HCT116 (cell line): Measurements from ENCODE around the gene UBE2M. TPM values are rescaled to one million over a fixed set of nuclear protein-coding genes. Genes with fewer than 3 reads are reported as not detected.

Experiments used
- ATAC-seq: fragments of 200-7000 bp; cut with Tn5 transposase; 2 replicates; pipeline ENCODE4 v1.9.1; 2020; ENCODE audit warnings: mild to moderate bottlenecking, moderate library complexity
- BruUV-seq: library from RNA; stranded (reverse); fragments of 400-500 nt; replicated peaks from 2 replicates; lab custom pipeline; 2021; lab: Mats Ljungman, UMichigan
- CTCF ChIA-PET: fragments of 300-600 bp; sonication (Branson Sonifier 250); formaldehyde crosslinking; loops from one replicate; lab custom pipeline; 2021; ENCODE audit warnings: antibody characterized with exemption; lab: Charles Lee
- POLR2A ChIA-PET: fragments of 300-600, 350-600 bp; sonication (Branson Sonifier 250); formaldehyde crosslinking; loops from one replicate; lab custom pipeline; 2021; ENCODE audit warnings: antibody characterized with exemption; lab: Charles Lee
- RAD21 ChIA-PET, 2 experiments: fragments of 300-600 bp; sonication (Branson Sonifier 250); formaldehyde crosslinking; loops; one replicate each; lab custom pipeline; 2023; ENCODE audit warnings: low total read pairs in 2 of 2; ENCODE audit not compliant: uncharacterized antibody in 2 of 2, unreplicated experiment in 2 of 2, low non-redundant PET in 1 of 2; lab: Charles Lee
- DNase-seq: peaks from one replicate; pipeline ENCODE4 v3.0.0-alpha.2; 2010; ENCODE audit warnings: low read depth, low spot score
- H2AFZ ChIP-seq: fragments of 200-600 bp; shearing (Covaris generic), sonication (generic); 2 replicates; pipeline ENCODE4 v1.6.1; 2017; ENCODE audit warnings: low read depth, mixed run types, mixed read lengths, antibody characterized with exemption, low read length; ENCODE audit not compliant: poor library complexity, severe bottlenecking
- H3K27ac ChIP-seq: 2 replicates; pipeline ENCODE4 v1.5.1; 2012; ENCODE audit warnings: low read depth, low read length
- H3K27me3 ChIP-seq: fragments of 200-600 bp; sonication (generic); 2 replicates; pipeline ENCODE4 v1.6.1; 2016; ENCODE audit warnings: mixed run types, low read length, mixed read lengths; ENCODE audit not compliant: insufficient read depth
- H3K36me3 ChIP-seq, 2 experiments: fragments of 200-500 bp in 1 of 2; fragments of 200-600 bp in 1 of 2; sonication (Bioruptor generic) in 1 of 2; sonication (generic) in 1 of 2; 2 replicates each; pipeline versions ENCODE4 v1.5.1 to v1.6.1; 2014 to 2016; ENCODE audit warnings: low read length in 2 of 2, inconsistent platforms in 1 of 2, mixed read lengths in 1 of 2, mixed run types in 1 of 2; ENCODE audit not compliant: insufficient read depth in 2 of 2, control insufficient read depth in 1 of 2
- H3K4me1 ChIP-seq, 2 experiments: fragments of 200-600 bp in 1 of 2; sonication (generic) in 1 of 2; 2 replicates each; pipeline versions ENCODE4 v1.5.1 to v1.6.1; 2012 to 2017; ENCODE audit warnings: low read length in 2 of 2, inconsistent platforms in 1 of 2, mild to moderate bottlenecking in 1 of 2, mixed read lengths in 1 of 2, mixed run types in 1 of 2, moderate library complexity in 1 of 2; ENCODE audit not compliant: insufficient read depth in 2 of 2, control insufficient read depth in 1 of 2
- H3K4me2 ChIP-seq: fragments of 200-600 bp; sonication (generic); 2 replicates; pipeline ENCODE4 v1.6.1; 2017; ENCODE audit warnings: mixed run types, low read length, mixed read lengths
- H3K4me3 ChIP-seq, 2 experiments: fragments of 200-600 bp in 1 of 2; sonication (generic) in 1 of 2; replicated peaks in 1 of 2; 2 replicates each; pipeline ENCODE4 v1.5.1; 2011 to 2016; ENCODE audit warnings: low read length in 2 of 2, control low read depth in 1 of 2, low read depth in 1 of 2, mild to moderate bottlenecking in 1 of 2, mixed read lengths in 1 of 2, mixed run types in 1 of 2
- H3K79me2 ChIP-seq: fragments of 200-600 bp; sonication (generic); 2 replicates; pipeline ENCODE4 v1.6.1; 2017; ENCODE audit warnings: mild to moderate bottlenecking, mixed run types, low read length, moderate library complexity, mixed read lengths; ENCODE audit not compliant: insufficient read depth
- H3K9ac ChIP-seq: fragments of 200-600 bp; sonication (generic); 2 replicates; pipeline ENCODE4 v1.6.1; 2016; ENCODE audit warnings: low read length, mixed read lengths
- H3K9me2 ChIP-seq: fragments of 200-600 bp; sonication (generic), shearing (Covaris generic); 2 replicates; pipeline ENCODE4 v1.6.1; 2017; ENCODE audit warnings: mixed run types, mild to moderate bottlenecking, moderate library complexity; ENCODE audit not compliant: insufficient read depth
- H3K9me3 ChIP-seq, 2 experiments: fragments of 200-500 bp in 1 of 2; fragments of 200-600 bp in 1 of 2; sonication (Bioruptor generic) in 1 of 2; sonication (generic) in 1 of 2; 2 replicates each; pipeline ENCODE4 v1.6.1; 2014 to 2017; ENCODE audit warnings: low read length in 2 of 2, mixed read lengths in 2 of 2, inconsistent platforms in 1 of 2, low read depth in 1 of 2, mild to moderate bottlenecking in 1 of 2, mixed run types in 1 of 2, moderate library complexity in 1 of 2; ENCODE audit not compliant: control insufficient read depth in 1 of 2, insufficient read depth in 1 of 2
- H4K20me1 ChIP-seq: fragments of 200-600 bp; sonication (generic), shearing (Covaris generic); 2 replicates; pipeline ENCODE4 v1.6.1; 2017; ENCODE audit warnings: mixed run types, mild to moderate bottlenecking, moderate library complexity; ENCODE audit not compliant: insufficient read depth
- CTCF ChIP-seq, 3 experiments: fragments of 200-600 bp in 1 of 3; sonication (generic) in 1 of 3; IDR thresholded peaks in 2 of 3; conservative IDR thresholded peaks in 1 of 3; 2 replicates each; pipeline ENCODE4 v1.5.1; 2012 to 2017; ENCODE audit warnings: low read depth in 2 of 3, low read length in 2 of 3, antibody characterized with exemption in 1 of 3, borderline replicate concordance in 1 of 3, control low read depth in 1 of 3, mild to moderate bottlenecking in 1 of 3, mixed read lengths in 1 of 3, mixed run types in 1 of 3, moderate library complexity in 1 of 3; ENCODE audit not compliant: insufficient read depth in 1 of 3
- EZH2phosphoT487 ChIP-seq: fragments of 200-600 bp; IDR thresholded peaks from 2 replicates; pipeline ENCODE4 v1.6.1; 2018; ENCODE audit warnings: antibody characterized with exemption, borderline replicate concordance
- SRF ChIP-seq: IDR thresholded peaks from 2 replicates; pipeline ENCODE4 v1.6.1; 2012; ENCODE audit warnings: low read depth
- YY1 ChIP-seq: IDR thresholded peaks from 2 replicates; pipeline ENCODE4 v1.6.1; 2011; ENCODE audit warnings: low read length, low read depth, moderate library complexity, mild to moderate bottlenecking; ENCODE audit not compliant: insufficient replicate concordance; ENCODE audit errors: extremely low read depth
- intact Hi-C: fragments of 100-400 bp; cut with micrococcal nuclease; formaldehyde crosslinking; loops from 2 replicates; pipeline ENCODE4 v1.10.0; 2022
- total RNA-seq: library from RNA; stranded (reverse); gene quantifications from one replicate; pipeline ENCODE4 v1.2.1, GENCODE V29; 2021; ENCODE audit not compliant: unreplicated experiment

The UBE2M gene
- total RNA-seq, 1 experiment from 2014 or later = 120 TPM

- H3K27ac ChIP-seq = peak overlapping the region; percentile 82
- peaks cover 66% of the 10 kb centered on the region for H3K79me2 ChIP-seq
- ChIA-PET RAD21 (interaction anchor here in 1 of 2 experiments (1.6 to 1.7 kb wide), 2 partner anchors 35 to 40 kb away, joined by 3 to 6 read pairs; partner anchors contain the start of gene ZBTB45), CTCF (interaction anchor here (2.4 kb wide), 1 partner anchor 34 kb away, joined by 20 read pairs; the partner anchor contains the start of gene ZBTB45), POLR2A (interaction anchor here (0.6 to 3.3 kb wide), 4 partner anchors 10 to 152 kb away, joined by 4 to 33 read pairs (median 10); partner anchors contain the start of genes TRIM28 and ZBTB45)
- H3K36me3 ChIP-seq = peaks cover 28 to 47% of the 10 kb centered on the region in 2 experiments; a peak in 3 of 4 replicates
- H3K4me2 ChIP-seq = peak overlapping the region; percentile 92
- H4K20me1 ChIP-seq = no peaks in the 10 kb centered on the region; the same call in 1 of the 2 replicates
- intact Hi-C loops = no loop called here
- peak overlapping the region; percentile 91 to 93 for H3K4me3 ChIP-seq
- H3K9ac ChIP-seq = peak overlapping the region; percentile 94
- H3K4me1 ChIP-seq = peaks cover 19 to 37% of the 10 kb centered on the region in 2 experiments; a peak in 3 of 4 replicates
- TF ChIP-seq CTCF (IDR thresholded peaks at IDR 0.05 in 2 of 3, conservative IDR thresholded peaks at IDR 0.05 in 1 of 3; ENCODE audit: borderline replicate concordance in 1 of 3, insufficient read depth in 1 of 3, low read depth in 2 of 3, low read length in 2 of 3) = no peak
- no peak for TF ChIP-seq SRF
- TF ChIP-seq EZH2phosphoT487 = no peak
- TF ChIP-seq YY1 = no peak
- no TSS peak for BruUV-seq
- no peak for ATAC-seq
- no peaks in the 10 kb centered on the region for H3K27me3 ChIP-seq
- no peaks in the 10 kb centered on the region for H3K9me2 ChIP-seq
- no peak overlapping the region for H2AFZ ChIP-seq
- no peak for DNase-seq
- no peaks in the 10 kb centered on the region for H3K9me3 ChIP-seq
Observed at GRCh38 chr19:58553799-58554493, 4.5 kb downstream of the UBE2M start.
